Epithelial cell of proximal tubule (primary cell): ENCODE data around the gene BZW2. TPM values are rescaled to one million over a fixed set of nuclear protein-coding genes. Genes with fewer than 3 reads are reported as not detected.
"Not testable (repeated sequence)": the region's sequence is repeated elsewhere in the genome, so short reads cannot be mapped to it uniquely, and the experiment has no call there.

Experiments used
- DNase-seq: peaks from one replicate; pipeline ENCODE4 v3.0.0-alpha.2; 2011; ENCODE audit warnings: low read depth
- H3K4me3 ChIP-seq: 2 replicates; pipeline ENCODE4 v1.5.1; 2011; ENCODE audit warnings: low read depth, mild to moderate bottlenecking, low read length
- CTCF ChIP-seq: conservative IDR thresholded peaks from 2 replicates; pipeline ENCODE4 v1.5.1; 2012; ENCODE audit warnings: low read depth, mild to moderate bottlenecking, low read length
- total RNA-seq: library from RNA; depleted of rRNA; stranded (reverse); fragments of >200 nt; gene quantifications from 2 replicates; pipeline ENCODE4 v1.2.3, GENCODE V29; 2015

BZW2 gene
- total RNA-seq, 1 donor from 2014 or later = 102 TPM

- no peak overlapping the region for H3K4me3 ChIP-seq
- no peak for DNase-seq
- TF ChIP-seq CTCF = no peak
Measured at GRCh38 chr7:16651396-16652239, 5.6 kb downstream of the BZW2 start.

GRCh38 chr7:16652240-16652583, 6.2 kb downstream of the BZW2 start:
- TF ChIP-seq CTCF = no peak
- H3K4me3 ChIP-seq = no peak overlapping the region

GRCh38 chr7:16652888-16653287, 6.9 kb downstream of the BZW2 start:
- TF ChIP-seq CTCF = no peak
- no peak for DNase-seq
- no peak overlapping the region for H3K4me3 ChIP-seq

More at GRCh38 chr7:16652240-16652583, 6.2 kb downstream of the BZW2 start:
- no peak for DNase-seq

- no peak for DNase-seq
- TF ChIP-seq CTCF = no peak
Measured at GRCh38 chr7:16655394-16655793, 9.4 kb downstream of the BZW2 start.

GRCh38 chr7:16656141-16656540, 10.2 kb downstream of the BZW2 start:
- no peak for DNase-seq
- TF ChIP-seq CTCF = no peak
- no peak overlapping the region for H3K4me3 ChIP-seq

More at GRCh38 chr7:16655394-16655793, 9.4 kb downstream of the BZW2 start:
- no peak overlapping the region for H3K4me3 ChIP-seq

- no peak for DNase-seq
- no peak overlapping the region for H3K4me3 ChIP-seq
- no peak for TF ChIP-seq CTCF
Measured at GRCh38 chr7:16657656-16658279, 11.8 kb downstream of the BZW2 start.

- H3K4me3 ChIP-seq, DNase-seq: not testable (repeated sequence)
Measured at GRCh38 chr7:16659854-16660497, 14.0 kb downstream of the BZW2 start.
